Fibroblast of villous mesenchyme (primary cell): Measurements from ENCODE around the gene MAPK11. TPM values are rescaled to one million over a fixed set of nuclear protein-coding genes. Genes with fewer than 3 reads are reported as not detected.

Experiments used
- DNase-seq: peaks from one replicate; pipeline ENCODE4 v3.0.0-alpha.2; 2010; ENCODE audit warnings: low read depth
- H3K4me3 ChIP-seq: 2 replicates; pipeline ENCODE4 v1.5.1; 2011; ENCODE audit warnings: low read depth, mild to moderate bottlenecking, low read length
- total RNA-seq: library from RNA; depleted of rRNA; stranded (reverse); fragments of >200 nt; gene quantifications from 2 replicates; pipeline ENCODE4 v1.2.3, GENCODE V29; 2012
- TF ChIP-seq, protein P1 (sequence below): IDR thresholded peaks from 2 replicates; pipeline ENCODE4 v1.5.1; 2012; ENCODE audit warnings: low read depth, mild to moderate bottlenecking, low read length; ENCODE audit not compliant: insufficient read depth

The MAPK11 gene
- total RNA-seq, 1 donor = 6.5 TPM

DNA sequence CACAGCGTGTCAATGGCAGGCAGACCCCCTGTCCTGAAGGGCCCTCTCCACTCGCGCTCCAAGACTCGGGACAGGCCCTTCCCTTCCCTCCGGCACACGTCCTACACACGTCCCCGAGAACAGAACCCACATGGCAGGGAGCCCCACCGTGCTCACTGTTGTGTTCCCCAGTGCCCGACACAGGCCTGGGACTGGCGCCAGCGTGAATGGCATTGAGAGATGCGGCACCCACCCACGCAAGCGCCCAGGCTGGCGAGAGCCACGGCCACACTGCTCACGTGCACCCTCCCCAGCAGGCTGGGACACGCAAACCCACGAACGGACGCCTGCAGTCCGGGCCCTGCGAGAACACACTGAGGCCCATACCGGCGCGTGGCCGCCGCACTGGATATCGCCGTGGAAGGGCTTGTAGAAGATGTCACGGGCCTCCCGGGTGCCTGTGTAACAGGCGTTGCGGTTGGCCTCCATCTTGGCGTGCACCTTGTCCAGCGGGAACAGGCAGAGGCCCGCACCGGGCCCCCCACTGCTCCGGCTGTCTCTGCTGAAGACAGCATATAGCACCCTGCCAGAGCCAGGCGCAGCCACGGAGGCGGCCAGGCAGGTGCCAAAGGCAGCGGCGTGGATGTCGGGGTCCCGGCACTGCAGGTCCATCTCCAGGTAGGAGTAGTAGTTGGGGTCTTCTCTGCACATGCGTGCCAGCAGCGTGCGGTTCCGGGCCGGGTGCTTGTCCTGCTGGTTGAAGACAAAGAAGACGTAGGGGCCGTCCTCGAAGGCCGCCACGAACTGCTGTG is 19.2 kb upstream of the MAPK11 start:
- H3K4me3 ChIP-seq = no peak overlapping the region
- TF ChIP-seq, protein P1, sequence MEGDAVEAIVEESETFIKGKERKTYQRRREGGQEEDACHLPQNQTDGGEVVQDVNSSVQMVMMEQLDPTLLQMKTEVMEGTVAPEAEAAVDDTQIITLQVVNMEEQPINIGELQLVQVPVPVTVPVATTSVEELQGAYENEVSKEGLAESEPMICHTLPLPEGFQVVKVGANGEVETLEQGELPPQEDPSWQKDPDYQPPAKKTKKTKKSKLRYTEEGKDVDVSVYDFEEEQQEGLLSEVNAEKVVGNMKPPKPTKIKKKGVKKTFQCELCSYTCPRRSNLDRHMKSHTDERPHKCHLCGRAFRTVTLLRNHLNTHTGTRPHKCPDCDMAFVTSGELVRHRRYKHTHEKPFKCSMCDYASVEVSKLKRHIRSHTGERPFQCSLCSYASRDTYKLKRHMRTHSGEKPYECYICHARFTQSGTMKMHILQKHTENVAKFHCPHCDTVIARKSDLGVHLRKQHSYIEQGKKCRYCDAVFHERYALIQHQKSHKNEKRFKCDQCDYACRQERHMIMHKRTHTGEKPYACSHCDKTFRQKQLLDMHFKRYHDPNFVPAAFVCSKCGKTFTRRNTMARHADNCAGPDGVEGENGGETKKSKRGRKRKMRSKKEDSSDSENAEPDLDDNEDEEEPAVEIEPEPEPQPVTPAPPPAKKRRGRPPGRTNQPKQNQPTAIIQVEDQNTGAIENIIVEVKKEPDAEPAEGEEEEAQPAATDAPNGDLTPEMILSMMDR = no peak
- DNase-seq = no peak

DNA sequence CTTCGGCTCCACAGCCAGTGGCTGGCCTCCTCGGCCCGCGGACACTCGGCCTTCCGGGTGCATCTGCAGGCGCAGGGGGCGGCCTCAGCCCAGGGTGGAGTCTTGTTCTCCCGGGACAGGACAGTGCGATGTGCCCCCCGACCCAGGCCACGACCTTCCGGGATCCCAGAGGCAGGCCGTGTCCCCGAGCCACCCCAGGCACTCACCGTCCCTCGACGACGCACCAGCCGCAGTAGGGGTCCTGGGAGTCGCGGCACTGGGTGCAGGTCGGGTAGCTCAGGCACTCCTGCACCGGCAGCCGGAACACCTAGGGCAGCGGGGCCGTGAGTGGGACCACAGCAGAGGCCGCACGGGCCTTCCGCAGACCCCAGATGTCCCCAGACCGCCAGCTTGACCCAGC is 17.6 kb upstream of the MAPK11 start:
- no peak for DNase-seq
- TF ChIP-seq, protein P1 = no peak
- H3K4me3 ChIP-seq = no peak overlapping the region

- H3K4me3 ChIP-seq = no peak overlapping the region
- TF ChIP-seq, protein P1 = no peak
- DNase-seq = no peak
Measured at GRCh38 chr22:50286701-50287318, 16.6 kb upstream of the MAPK11 start.

DNA sequence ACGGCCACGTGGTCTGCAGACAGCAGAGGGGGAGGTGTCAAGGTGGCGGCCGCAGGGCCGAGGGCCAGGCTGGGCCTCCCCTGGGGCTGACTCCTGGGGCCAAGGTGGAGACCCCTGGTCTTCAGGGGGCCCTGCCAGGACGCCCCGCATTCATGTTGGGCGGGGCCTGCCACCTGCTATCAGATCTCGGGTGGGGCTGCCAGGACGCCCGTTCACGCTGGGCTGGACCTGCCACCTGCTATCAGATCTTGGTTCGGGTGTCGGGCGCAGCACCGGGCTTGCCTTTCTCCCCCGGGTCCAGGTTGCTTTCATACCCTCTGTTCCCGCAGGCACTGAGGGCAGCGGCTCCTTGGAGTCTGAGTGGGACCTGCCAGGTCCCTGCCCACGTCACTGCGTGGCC is 16.1 kb upstream of the MAPK11 start:
- TF ChIP-seq, protein P1 = no peak
- H3K4me3 ChIP-seq = no peak overlapping the region
- no peak for DNase-seq

DNA sequence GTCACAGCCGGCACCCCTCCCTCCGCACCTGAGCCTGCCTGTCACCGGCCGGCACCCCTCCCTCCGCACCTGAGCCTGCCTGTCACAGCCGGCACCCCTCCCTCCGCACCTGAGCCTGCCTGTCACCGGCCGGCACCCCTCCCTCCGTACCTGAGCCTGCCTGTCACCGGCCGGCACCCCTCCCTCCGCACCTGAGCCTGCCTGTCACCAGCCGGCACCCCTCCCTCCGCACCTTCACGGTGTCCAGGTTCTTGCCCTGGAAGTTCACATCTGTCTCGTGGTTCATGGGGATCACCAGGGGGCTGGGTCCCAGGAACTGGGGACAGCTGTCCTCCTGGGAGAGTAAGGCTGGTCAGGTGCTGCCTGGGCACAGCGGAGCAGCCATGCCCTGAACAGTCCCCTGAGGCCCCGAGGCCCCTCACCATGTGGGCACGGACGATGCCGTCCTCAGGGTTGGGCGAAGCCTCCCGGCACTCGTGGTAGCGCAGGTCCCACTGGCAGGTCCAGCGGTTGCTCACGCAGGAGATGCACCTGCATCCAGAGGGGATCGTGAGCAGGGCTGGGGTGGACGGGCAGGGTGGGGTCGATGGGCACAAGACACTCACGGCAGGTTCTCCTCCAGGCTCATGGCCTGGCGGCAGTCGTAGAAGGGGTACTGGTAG is 15.5 kb upstream of the MAPK11 start:
- TF ChIP-seq, protein P1 = no peak
- H3K4me3 ChIP-seq = no peak overlapping the region
- DNase-seq = no peak

DNA sequence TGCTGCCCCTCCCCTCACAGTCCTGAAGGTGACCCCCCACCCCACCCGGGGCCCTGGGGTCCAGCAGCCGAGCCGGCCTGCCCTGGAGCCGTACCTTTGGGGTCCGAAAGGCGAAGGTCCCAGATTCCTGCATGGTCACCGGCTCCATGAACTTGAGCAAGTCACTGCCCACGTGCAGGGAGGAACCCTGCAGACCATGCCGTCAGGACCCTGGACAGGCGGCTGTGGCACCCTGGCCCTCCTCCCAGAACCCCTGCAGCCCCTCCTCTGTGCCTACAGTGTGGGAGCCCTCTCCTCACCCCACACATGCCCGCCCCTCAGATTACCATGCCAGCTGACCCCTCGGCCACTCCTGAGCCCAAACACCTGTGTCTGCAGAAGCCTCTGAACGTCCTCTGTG is 14.3 kb upstream of the MAPK11 start:
- DNase-seq = no peak
- H3K4me3 ChIP-seq = no peak overlapping the region
- TF ChIP-seq, protein P1 = no peak
